HG03354 (cell line): ENCODE data around the gene ADM2.

Source experiments
- ATAC-seq: cut with Tn5 transposase; IDR thresholded peaks from one replicate; pipeline ENCODE4 v1.9.1; 2021; ENCODE audit warnings: mild to moderate bottlenecking; ENCODE audit not compliant: unreplicated experiment, poor library complexity, severe bottlenecking

Gene ADM2

DNA sequence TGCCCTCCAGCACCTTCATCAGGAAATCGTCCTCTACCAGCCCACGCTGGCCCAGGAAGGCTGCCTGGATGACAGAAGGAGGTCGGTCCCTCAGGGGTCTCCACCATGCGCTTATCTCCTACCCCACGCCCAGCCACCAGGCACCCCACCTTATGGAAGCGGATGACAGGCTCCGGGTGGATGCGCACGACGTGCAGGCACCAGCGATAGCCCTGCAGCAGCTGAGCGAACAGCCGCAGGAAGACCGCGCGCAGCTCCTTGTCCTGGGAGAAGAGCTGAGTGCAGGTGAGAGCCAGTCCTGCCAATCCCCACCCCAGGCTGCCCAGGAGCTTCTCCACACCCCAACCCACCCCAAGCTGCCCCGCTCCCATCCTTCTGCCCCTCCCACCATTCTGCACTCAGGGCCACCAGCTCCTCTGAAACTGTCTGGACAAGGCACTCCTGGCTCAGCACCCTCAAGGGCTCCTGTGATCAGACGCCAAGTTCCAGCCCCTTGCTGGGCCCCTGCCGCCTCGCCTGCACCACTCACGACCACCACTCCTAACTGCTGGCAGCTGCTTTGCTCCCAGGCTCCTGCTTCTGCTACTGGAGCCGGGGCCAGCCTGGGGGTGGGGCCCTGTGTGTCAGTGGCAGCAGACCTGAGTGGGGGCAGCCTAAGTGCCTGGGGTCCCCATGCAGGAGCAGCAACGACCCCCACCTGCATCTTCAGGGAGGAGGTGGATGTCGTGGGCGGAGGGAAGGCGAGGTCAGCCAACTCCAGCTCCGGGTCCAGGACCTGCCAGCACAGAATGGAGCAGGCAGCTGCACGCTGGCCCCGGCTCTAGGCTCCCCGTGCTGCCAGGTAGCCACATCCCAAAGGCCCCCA lies 16.0 kb upstream of the ADM2 start:
- no peak for ATAC-seq

DNA sequence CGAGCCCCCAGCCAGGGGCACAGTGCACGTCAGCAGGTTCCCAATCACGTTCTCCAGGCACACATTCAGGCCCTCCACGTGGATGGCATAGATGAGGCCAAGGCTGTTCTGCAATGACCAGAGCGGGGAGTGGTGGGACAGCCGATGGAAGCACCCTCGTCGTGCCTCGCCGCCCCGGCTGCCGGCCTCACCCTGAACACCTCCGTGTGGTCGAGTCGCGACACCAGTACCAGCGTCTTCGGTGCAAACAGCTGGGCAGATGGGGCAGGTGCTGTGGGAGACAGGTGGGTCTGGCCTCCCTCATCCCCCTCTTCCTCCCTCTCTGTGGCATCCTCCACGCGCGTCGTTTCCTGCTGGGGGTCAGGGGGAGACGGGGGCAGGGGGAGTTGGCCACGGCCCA lies 14.0 kb upstream of the ADM2 start:
- ATAC-seq = no peak

DNA sequence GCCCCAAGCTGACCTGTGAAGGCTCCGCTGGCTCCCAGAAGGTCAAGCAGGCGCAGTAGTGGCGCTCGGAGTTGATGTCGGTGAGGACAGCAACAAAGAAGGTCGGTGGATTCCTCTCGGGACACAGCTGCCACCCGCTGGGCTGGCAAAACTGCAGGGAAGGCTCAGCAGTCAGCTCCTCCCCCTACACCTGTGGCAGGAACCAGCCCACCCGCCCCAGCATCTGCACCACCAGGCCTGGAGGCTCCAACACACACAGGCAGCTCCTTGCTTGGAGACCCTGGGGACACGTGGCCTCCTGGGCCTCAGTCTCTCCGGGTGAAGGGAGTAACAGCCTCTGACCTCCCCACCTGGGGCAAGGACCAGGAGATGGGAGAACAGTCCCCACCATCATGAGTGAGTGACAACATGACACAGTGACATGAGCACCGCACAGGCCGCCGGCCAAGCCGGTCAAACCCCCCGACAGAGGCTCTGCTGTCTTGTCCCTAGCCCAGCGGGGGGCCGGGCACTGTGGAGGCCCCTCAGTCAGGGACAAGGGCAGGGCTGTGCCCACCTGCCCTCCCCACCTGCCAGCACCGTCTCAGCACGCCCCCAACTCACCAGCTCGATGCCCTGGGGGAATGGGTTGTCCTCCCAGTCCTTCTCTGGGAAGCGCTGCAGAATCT lies 13.4 kb upstream of the ADM2 start:
- ATAC-seq = no peak

DNA sequence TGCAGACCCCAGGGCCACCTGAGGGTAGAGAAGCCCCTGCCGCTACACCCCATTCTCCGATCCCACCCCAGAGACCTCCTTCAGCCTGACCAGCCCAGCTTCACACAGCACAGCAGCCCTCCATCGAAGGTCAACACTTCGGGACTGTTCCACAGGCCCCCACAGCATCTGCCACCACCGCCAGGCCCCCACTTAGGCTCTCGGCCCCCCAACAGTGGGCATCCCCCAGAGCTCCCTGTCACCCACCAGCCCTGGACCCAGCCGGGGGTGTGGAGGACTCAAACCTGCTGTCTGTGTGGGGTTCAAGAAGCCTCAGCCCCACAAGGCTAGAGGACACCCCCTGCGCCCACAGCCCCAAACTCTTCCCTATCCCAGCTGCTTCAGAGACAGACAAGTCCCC lies 12.7 kb upstream of the ADM2 start:
- ATAC-seq = no peak

DNA sequence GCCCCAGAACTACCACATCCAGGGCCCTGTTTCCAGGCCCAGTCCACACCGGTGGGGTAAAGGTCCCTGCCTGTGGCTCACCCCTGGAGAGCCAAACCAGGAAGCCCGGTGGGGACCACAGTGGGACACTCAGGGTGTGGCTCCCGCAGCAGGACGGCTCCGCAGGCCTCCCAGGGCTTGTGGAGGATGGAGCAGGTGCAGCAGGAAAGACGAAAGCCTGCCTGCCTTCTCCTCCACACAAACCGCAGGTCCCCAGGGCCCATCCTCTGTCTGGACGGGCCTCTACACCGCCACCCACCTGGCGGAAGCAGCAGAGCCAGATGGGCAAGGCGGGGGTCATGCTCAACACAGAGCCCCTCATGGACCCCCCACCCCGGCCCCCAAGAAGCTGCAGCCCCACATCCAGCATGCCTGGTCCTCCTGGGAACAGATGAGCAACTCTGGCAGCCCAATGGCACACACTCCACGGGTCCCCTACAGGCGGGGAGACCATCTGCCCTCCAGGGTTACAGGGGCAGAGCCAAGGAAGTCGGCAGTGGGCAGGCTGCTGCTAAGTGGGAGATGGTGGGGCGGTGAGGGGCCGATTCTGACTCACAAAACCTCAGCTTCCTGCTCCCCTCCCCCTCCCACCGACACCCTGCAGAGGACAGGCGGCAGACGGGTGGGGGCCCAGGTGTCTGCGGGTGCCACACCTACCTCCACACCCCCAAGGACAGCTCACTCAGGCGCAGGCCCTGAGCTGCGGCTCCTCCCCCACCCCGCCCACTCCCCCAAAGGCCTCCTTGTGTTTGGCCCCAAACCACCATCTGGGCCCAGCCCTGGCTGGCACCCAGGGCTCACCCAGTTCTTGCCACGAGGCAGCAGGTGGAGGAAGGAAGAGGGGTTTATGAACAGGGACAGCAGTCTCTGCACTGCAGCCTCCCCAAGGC lies 11.7 kb upstream of the ADM2 start:
- ATAC-seq = peak; percentile 63

DNA sequence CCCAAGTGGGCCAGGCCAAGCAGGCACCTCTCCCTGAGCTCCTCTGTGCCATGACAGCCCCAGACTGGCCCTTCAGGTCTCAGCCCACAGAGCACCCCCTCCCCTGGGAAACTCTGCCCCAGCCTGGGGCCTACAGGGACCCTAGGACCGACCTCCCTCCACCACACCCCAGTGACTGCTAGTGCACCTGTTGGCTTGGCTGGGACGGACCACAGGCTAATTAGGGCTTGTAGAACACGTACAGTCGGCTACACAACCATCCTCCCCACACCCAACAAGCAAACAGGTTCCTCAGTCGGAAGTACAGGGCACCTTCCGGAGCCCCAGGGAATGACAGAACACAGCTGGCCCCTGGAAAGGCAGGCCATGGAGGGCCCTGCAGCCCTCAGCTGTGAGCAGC lies 10.9 kb upstream of the ADM2 start:
- ATAC-seq = peak; percentile 4

DNA sequence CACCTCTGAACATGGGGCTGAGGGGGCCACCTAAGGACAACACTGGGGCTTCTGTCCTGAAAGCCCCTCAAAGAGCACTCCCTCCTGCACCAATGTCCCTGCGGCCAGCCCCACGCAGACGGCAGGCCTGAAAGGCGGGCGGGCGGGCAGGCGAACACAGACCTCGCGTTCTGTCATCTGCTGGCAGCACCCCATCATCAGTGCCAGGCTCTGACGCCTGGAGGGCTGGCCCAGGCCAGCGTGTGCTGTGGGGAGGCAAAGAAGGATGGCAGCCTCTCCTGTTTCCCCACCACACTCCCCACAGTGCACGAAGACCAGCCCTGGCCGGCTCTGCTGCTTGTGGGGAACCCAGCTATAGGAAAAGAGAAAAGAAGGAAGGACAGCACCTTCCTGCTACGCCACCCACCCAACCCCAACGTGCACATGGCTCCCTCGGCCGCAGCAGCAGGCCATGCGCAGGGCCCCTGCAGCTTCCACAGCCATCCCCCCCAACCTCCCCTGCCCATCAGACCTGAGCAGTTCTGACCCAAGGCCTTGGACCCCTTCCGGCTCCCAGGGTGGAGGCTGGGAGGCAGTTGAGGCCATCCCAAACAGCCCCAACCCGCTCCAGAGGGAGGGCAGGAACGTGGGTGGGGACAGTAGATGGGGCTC lies 10.0 kb upstream of the ADM2 start:
- no peak for ATAC-seq

DNA sequence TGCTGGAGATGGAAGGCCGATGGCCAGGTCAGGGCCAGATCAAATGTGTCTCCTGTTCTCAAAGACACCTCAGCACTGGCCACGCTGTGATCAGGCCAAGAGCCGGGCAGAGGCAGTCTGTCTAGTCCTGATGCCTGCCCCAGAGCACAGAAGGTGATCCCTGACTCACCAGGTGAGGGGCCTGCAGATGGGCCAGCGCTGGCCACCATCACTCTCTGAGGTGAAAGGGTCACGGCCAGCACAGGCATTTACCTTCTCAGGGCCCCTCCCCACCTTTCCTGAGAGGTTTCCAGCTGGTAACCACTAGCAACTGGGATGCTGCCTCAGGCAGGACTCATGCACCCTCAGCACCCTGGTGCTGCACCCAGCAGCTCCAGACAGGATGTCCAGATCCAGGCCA lies 9.4 kb upstream of the ADM2 start:
- ATAC-seq = no peak

DNA sequence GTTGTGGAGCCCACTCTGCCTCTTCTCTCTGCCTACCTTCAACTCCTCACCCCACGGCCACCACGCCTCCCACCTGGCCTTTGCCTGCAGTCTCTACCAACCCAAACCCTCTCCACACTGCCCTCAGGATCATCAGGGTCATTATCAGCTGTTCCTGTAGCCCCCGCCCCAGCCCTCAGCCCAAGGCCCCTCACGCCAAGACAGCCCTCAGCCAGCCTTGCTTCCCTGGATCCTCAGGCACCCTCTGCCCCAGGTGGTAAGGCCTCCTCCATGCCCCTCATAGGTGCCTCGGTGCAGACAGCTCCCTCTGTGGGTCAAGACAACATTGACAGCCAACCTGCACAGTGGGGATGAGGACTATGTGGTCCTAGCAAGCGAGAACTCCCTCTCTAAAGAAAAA lies 8.3 kb upstream of the ADM2 start:
- no peak for ATAC-seq

DNA sequence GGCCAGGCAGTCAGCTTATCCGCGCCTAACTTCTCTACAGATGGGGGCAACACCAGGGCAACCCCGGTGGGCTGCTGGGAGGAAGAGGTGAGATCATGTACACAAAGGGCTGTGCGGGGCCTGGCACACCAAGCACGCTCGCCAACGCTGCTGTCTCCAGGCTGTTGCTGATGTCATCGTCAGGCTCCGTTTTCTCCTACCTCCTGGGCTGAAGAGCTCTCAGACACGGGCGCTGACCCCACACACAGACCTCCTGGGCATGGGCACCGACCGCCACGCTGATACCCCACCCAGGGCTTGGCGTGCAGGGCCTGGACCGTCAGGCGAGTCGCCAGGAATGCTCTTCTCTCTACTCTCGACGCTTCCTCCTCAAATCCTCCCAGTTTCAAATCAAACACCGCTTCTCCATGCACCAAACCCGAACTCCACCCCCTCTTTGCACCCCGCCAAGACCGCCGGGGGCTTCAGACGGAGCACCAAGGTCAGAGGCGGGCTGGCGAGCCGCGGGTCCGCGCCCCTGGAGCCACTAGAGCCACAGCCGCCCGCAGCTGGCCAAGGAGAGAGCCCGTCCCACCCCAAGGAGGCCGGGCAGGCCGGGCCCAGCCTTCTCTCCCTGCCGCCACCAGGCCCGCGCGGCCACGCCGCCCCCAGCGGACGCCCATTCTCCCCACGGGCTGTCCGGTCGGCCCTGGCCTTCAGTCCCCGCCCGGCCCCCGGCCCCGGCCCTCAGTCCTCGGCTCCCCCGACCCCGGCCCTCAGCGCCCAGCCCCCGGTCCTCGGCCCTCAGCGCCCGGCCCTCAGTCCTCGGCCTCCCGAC lies 7.3 kb upstream of the ADM2 start:
- no peak for ATAC-seq

DNA sequence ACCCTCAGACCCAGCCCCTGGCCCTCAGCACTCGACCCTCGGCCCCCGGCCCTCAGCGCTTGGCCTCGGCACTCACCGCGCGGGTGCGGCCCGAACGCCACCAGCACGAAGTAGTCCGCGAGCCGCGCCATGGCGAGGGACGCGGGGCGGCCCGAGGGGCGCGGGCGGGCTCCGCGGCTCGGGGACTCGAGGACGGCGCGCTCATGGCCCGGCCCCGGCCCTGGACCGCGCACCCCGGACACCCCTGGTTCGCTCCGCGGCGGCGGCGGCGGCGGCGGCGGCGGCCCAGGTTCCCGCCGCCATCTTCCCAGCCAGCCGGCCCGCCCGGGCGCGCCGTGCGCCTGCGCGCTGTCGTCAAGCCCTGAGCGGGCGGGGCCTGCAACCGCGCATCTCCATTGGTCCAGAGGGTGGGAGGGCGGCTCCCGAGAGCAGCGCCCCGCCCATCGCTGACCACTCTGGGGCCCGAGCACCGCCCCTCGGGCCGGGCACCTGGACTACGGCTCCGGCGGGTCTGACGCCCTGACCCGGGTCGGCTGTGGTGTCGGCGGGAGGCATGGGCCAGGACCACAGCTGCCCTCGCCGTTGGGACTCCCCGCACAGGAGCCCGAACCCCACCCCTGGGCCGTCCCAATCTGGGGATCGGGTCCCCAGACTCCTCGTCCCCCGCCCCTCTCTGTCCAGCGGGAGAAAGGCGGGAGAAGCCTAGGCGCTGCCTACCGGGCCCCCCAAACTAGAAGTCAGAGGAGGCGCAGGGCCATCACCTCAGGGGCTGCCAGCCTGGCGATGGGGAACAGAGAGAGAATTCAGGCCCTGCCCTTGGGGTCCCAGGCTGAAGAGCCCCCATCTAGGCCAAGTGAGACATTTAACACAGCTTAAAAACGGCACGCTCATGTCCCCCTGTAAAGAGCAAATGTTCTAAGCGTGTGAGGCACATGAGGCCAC lies 6.4 kb upstream of the ADM2 start, which contains the start of gene SBF1:
Gene SBF1 (minus strand): TSS at position 326 of the 942 bp plus-strand sequence. CDS start 195 bp downstream, at position 131.
- ATAC-seq = peak; percentile 70

DNA sequence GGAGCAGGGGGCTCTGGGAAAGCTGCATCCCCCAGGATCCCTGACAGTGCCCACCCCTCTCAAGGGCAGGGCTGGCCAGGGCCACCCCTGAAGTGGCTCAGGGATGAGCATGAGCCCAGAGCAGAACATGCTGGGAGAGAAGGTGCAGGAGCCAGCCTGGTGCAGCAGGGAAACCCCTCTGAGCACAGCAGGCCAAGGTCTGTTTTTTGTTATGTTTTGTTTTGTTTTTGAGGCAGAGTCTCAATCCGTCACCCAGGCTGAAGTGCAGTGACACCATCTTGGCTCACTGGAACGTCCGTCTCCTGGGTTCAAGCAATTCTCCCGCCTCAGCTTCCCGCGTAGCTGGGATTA lies 5.7 kb upstream of the ADM2 start:
- no peak for ATAC-seq

DNA sequence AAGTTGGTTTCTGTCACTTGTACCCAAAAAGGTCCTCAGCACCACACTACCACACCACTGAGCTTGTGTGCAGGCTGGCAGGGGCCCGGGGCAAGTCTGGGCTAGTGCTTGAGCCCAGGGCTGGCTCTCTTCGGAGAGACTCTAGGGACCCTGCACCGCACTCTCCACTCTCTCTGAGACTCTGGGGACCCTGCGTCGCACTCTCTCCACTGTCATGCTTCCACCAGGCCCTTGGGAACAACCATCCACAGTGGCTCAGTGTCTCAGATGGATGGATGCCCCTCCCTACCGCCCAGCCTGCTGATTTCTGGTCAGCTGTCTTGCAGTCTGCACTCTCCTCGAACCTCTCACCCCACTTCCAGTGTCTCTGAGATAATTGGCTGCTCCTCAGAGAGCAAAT lies 4.5 kb upstream of the ADM2 start:
- ATAC-seq = no peak

DNA sequence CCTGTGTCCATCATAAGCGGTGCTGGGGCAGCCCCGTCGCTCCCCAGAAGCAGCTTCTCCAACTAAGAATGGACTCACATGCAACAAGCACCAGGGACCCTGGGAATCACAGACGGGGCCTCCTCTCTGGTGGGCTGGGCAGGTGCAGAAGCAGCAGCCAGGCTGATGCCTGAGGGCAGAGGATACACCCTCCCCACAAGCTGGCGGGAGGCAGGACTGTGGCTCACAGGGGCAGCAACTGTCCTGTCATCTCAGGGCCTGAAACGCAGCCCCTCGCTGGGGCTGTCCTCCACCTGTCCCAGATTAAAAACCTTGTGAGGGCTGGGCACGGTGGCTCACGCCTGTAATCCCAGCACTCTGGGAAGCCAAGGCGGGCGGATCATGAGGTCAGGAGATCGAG lies 3.4 kb upstream of the ADM2 start:
- ATAC-seq = no peak

DNA sequence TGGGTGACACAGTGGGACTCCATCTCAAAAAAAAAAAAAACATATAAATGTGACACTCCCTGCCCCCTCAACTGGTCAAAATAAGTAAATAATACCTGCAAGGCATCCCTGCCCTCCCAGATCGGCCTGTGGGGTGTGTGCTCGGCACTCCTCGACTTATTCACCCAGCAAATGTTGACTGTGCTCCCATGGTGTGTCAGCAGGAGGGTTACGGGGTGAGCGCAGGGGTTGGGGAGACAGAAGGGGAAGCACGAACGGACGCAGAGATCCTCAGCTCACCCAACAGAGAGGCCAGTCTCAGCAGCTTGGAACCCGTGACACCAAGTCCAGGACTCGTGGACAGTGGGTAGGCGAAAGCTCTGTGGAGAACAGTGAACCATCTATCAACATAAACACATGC lies 1.6 kb upstream of the ADM2 start:
- no peak for ATAC-seq

DNA sequence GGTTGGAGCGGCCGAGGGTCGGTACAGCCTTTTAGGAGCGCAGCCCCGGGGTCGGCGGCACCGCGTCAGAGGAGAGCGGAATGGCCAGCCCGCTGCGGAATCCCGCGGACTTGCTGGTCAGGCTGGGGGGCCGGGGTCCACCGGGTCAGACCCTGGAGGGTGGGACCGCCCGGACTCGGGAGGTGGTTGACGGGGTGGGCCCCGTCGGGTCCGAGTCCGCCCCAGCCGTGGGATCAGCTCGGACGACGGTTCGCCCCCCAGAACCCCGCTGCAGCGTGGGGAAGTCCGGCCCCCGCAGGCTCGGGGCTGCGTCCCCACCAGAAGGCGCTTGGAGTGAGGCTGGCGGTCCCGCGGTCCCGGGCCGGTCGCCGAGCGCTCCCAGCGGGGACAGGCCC lies 301 bp upstream of the ADM2 start:
- no peak for ATAC-seq

DNA sequence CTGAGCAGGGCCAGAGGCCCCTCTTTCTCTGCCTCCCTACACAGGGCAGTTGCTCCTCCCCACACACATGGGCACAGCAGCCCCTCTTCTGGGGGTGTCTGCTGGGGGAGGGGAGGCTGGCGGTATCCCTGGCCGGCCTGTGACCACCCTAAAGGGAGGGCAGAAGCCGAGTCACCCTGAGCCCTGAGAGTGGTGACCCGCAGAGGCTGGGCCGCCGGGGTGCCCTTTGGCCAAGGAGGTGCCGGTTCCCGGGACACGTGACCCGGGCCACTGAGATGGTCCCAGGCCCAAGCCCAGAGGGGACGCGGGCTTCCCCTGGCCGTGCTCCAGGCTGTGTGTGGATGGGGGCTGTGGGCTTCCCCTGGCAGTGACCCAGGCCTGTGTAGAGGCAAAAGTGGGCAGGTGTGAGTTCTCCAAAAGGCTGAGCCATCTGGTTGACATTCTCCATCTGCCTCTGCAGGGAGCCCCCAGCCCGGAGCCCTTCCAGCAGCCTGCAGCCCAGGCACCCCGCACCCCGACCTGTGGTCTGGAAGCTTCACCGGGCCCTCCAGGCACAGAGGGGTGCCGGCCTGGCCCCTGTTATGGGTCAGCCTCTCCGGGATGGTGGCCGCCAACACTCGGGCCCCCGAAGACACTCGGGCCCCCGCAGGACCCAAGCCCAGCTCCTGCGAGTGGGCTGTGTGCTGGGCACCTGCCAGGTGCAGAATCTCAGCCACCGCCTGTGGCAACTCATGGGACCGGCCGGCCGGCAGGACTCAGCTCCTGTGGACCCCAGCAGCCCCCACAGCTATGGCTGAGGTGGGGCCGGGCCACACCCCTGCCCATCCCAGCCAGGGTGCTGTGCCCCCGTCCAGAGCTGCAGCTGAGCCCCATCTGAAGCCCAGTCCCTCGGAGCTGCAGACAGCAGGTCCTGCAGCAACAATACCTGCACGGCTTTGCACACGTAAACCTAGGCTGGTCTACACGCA lies 1.0 kb downstream of the ADM2 start:
- no peak for ATAC-seq
